GM19351 (cell line): ENCODE data around the gene EPB41L4B.

ENCODE experiments used
- ATAC-seq: cut with Tn5 transposase; IDR thresholded peaks from one replicate; pipeline ENCODE4 v1.9.1; 2021; ENCODE audit warnings: mild to moderate bottlenecking, moderate library complexity; ENCODE audit not compliant: unreplicated experiment

Gene EPB41L4B

GRCh38 chr9:109270971-109271925 lies 49.6 kb downstream of the EPB41L4B start:
- ATAC-seq: no peak

DNA sequence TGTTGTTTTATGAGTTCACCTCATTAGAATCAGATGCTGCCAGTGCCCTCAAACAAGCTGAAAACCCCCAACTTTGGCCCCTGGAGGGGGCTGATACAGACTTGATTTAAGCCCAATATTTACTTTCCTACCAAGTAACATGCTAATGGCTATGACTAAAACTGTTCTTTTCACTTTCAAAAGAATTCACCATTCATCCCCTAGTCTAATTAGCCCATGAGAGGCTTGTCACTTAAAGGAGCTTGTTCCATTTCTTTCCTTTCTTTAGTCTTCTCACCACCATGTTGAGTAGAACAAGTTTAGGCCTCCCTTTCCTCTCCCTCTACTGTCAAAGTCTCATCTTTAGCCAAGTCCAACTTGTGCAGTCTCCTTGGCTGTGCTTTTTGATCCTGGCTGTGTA lies 50.4 kb downstream of the EPB41L4B start:
- no peak for ATAC-seq

DNA sequence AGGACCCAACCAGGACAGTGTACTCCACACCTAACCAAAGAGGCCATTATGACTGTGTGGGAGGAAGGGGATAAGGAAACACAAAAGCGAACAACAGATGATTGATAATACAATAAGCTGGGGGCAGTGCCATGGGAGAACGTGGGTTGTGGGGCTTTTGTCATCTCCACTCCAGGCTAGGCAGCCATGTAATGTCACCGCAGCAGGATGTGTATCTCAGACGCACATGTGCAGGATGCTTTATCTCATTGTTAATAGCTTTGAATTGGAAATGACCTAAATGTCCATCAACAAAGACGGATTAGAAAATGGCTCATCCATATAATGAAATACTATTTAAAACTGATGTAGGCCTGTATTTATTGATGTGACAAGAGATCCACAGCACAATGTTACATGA lies 51.0 kb downstream of the EPB41L4B start:
- no peak for ATAC-seq

DNA sequence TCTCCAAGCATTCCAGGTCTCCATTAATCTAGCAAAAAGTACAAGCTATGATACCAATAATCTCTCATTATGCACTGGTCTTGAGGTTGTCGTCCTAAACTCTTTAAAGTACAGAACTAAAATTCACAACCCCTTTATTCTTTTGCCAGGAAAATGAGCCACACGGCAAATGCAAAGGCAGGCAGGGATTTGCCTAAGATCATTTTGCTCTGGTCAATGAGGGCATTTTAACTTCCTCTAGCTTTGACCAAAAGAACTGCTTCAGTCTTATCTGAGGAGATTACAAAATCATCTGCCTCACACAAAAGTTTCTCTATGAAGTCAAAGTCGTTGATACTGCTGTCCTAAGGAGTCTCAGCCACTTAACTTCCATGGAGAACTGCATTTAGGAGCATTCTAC lies 51.8 kb downstream of the EPB41L4B start:
- no peak for ATAC-seq

DNA sequence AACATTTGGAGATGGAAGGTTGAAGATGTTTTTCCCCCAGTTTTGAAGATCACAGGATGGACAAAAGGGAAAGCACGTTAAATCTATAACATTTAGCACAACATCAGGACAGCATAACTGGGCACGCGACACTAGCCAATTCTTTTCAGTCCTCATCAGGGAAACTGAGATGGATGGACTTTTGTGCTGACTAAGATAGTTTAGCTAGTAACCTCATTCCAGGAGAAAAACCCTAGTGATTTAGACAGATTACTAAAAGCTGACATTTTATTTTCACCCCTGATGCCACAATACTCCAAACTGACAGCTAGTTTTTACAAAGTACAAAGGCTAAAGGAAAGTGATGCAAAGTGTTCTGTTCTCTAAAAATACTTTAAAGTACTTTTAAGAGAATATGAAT lies 53.3 kb downstream of the EPB41L4B start:
- ATAC-seq: no peak

- ATAC-seq: no peak
These were observed 55.8 kb downstream of the EPB41L4B start for GRCh38 chr9:109264877-109265587.

GRCh38 chr9:109263358-109263757 lies 57.5 kb downstream of the EPB41L4B start:
- no peak for ATAC-seq

DNA sequence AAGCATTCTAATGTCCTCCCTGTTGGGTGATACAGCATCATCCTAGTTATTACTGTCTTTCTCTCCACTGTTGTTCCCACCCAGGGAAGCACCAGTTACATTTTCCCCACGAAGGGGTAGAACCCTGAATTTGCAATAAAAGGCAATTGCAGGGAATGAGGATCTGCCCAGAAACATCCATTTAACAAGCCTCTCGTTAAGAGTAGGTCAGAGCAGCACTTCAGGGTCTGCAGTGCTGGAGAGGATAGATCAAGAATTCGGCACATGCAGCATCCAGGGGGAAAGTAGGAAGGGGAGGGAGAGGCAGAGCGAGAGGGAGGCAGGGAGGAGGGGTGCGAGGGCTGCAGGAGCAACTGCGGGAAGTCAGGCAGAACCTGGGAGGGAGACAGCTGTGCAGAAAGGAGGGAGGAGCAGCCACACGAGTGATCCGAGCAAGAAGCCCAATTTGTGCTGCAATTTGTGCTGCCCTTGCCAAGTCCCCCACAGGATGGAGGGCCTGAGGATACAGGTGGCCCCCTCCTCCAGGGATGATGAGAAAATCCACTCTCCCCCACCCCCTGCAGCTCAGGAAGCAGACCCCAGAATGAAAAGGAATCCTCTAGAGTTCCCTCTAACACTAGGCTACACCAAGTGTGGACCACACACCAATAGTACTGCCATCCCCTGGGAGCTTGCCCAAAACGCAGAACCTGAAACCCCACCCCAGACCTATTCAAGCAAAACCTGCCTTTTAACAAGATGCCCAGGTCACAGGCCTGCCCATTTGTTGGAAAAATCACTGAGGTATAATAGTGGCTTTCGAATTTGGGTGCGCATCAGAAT lies 62.2 kb downstream of the EPB41L4B start:
- no peak for ATAC-seq

DNA sequence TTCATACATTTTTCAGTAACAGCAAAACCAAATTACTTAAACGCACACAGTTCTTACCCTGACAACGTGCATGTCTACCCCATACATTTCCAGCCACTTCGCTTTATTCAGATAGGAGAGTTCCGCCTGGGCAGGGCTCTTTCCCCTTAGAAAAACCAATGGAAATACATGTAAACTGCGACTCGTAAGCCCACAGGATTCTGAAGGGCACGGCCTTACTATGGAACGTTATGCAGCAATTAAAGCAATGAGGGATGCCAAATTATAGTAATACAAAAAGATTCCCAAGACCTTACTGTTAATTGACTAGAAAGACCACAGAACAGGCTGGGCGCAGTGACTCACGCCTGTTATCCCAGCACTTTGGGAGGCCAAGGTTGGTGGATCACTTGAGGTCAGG lies 64.5 kb downstream of the EPB41L4B start:
- ATAC-seq: no peak

DNA sequence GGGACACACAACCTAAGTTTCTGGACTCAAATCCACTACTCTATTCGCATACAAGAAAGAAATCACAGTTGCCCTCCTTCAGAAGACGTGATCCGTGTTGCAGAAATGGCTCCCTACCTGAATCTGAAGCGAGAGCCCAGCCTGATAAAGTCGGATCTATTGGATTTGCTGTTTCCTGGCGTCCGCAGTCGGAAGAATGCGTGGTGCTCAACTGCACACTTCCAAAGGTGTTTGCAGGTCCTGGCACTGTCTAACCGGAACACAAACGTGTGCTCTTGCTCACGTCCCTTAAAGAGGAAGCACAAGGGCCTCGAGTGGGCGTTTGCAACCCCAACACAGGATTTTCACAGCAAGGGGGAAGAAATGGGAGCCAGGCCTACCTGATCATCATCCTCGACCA lies 65.5 kb downstream of the EPB41L4B start:
- ATAC-seq: no peak

- ATAC-seq: no peak
These were observed 66.5 kb downstream of the EPB41L4B start for GRCh38 chr9:109254317-109254716.

GRCh38 chr9:109253637-109254284 lies 67.1 kb downstream of the EPB41L4B start:
- no peak for ATAC-seq

- no peak for ATAC-seq
These were observed 67.6 kb downstream of the EPB41L4B start for GRCh38 chr9:109253241-109253636.

DNA sequence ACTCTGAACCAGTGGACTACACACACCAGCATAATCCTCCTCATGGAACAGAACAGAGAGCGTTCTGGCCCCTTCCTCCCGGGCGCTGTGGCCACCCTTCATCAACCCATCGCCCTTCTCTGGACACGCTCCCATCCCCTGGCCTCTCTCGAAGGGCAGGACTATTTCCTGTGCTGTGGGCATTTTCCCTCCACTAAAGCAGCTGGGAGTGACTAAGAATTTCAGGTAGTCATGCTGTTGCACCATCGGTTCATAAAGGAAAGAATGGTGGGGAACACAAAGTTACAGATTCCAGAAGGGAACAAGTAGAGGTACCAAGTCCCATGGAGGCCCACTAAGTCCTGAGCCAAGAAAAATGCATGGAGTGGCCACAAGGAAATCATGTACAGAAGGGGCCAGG lies 68.6 kb downstream of the EPB41L4B start:
- ATAC-seq: no peak

- no peak for ATAC-seq
These were observed 69.1 kb downstream of the EPB41L4B start for GRCh38 chr9:109251776-109252106.

- ATAC-seq: no peak
These were observed 69.6 kb downstream of the EPB41L4B start for GRCh38 chr9:109251080-109251775.

GRCh38 chr9:109250771-109251079 lies 70.1 kb downstream of the EPB41L4B start:
- ATAC-seq: no peak

DNA sequence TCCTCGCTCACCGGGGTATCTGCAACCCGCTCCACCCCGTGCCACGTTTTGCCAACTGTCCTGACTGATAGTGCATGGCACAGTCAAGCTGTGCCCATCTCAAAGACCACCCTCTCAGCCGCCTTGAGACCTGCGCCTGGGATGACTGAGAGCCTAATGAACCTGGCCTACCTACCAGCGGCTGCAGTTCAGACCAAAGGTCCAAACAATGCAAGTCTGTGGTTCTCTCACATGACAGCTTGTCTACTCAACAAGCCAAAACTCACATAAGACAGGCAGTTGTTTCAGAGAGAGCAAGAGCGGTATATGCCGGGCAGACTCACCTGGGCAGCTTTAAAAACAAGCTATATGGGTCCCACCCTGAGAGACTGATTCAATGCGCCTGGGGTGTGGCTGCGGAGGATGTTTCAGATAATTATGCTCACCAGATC lies 70.5 kb downstream of the EPB41L4B start:
- ATAC-seq: no peak

- ATAC-seq: no peak
These were observed 71.2 kb downstream of the EPB41L4B start for GRCh38 chr9:109249615-109250014.

GRCh38 chr9:109248133-109248581 lies 72.7 kb downstream of the EPB41L4B start:
- ATAC-seq: no peak
